Stomach (tissue), 9 donors: ENCODE measurements around the gene GSTO2. TPM values are rescaled to one million over a fixed set of nuclear protein-coding genes. Genes with fewer than 3 reads are reported as not detected.
A peak's percentile ranks its signal among the peaks of the same experiment; 100 is the strongest.

Experiments used
- DNase-seq, 2 donors: peaks; one replicate each; pipeline versions ENCODE4 v3.0.0 to v3.0.0-alpha.2; 2013 to 2019
- H3K27ac ChIP-seq, 5 donors: fragments of 200-600 bp in 4 of 5; sonication (generic) in 4 of 5; one replicate each; pipeline ENCODE4 v1.5.1; 2013 to 2019; ENCODE audit warnings: mild to moderate bottlenecking in 1 of 5, moderate library complexity in 1 of 5
- H3K27me3 ChIP-seq, 3 donors: fragments of 200-600 bp; sonication (generic); one replicate each; pipeline ENCODE4 v1.5.1; 2017 to 2019; ENCODE audit warnings: mixed run types in 1 of 3
- H3K36me3 ChIP-seq, 4 donors: fragments of 200-600 bp; sonication (generic); 1 replicate in 3 of 4; 2 replicates in 1 of 4; pipeline ENCODE4 v1.5.1; 2016 to 2019
- H3K4me1 ChIP-seq, 4 donors: fragments of 200-600 bp; sonication (generic); one replicate each; pipeline ENCODE4 v1.5.1; 2016 to 2019
- H3K4me3 ChIP-seq, 4 donors: fragments of 200-600 bp; sonication (generic) in 3 of 4; one replicate each; pipeline ENCODE4 v1.5.1; 2016 to 2019; ENCODE audit warnings: mild to moderate bottlenecking in 1 of 4
- H3K9me3 ChIP-seq, 4 donors: fragments of 200-600 bp; sonication (generic); one replicate each; pipeline ENCODE4 v1.5.1; 2016 to 2019
- CTCF ChIP-seq, 7 experiments: fragments of 450-650 bp in 4 of 7; fragments of 200-600 bp in 3 of 7; sonication (generic) in 3 of 7; IDR thresholded peaks; one replicate each; pipeline ENCODE4 v1.5.1; 2016 to 2019; ENCODE audit warnings: antibody characterized with exemption in 7 of 7, control low read depth in 2 of 7, mild to moderate bottlenecking in 1 of 7
- EP300 ChIP-seq: sonication (generic); formaldehyde crosslinking; IDR thresholded peaks from one replicate; pipeline ENCODE4 v1.6.1; 2017; ENCODE audit warnings: antibody characterized with exemption
- POLR2A ChIP-seq, 4 donors: fragments of 450-650 bp; IDR thresholded peaks; one replicate each; pipeline ENCODE4 v1.6.1; 2016; ENCODE audit warnings: antibody characterized with exemption in 4 of 4, control low read depth in 2 of 4, mild to moderate bottlenecking in 1 of 4, moderate library complexity in 1 of 4
- POLR2AphosphoS5 ChIP-seq, 3 donors: sonication (generic); formaldehyde crosslinking; IDR thresholded peaks; one replicate each; pipeline ENCODE4 v1.6.1; 2016; ENCODE audit warnings: antibody characterized with exemption in 3 of 3
- WGBS, 5 donors: extraction: QIAGEN DNeasy Blood & Tissue Kit in 3 of 5; methylation state at CpG; one replicate each; pipeline versions ENCODE4 v1.1.5 to v1.1.7; 2013 to 2018; 5-methylcytosine and 5-hydroxymethylcytosine counted together
- intact Hi-C: fragments of 100-400 bp; cut with DNase I; formaldehyde crosslinking; loops from one replicate; pipeline ENCODE4 v1.15.1; 2023; ENCODE audit warnings: low total_unique reads
- polyA plus RNA-seq, 3 donors: library from polyadenylated mRNA; stranded (reverse); fragments of 200-250 nt; gene quantifications; one replicate each; pipeline ENCODE4 v1.2.3, GENCODE V29; 2013
- total RNA-seq, 5 donors: library from RNA; depleted of rRNA; stranded (reverse); fragments of >200 nt; gene quantifications; one replicate each; pipeline versions ENCODE4 v1.1.0 to v1.2.3, GENCODE V29; 2014 to 2016
- donor health status: healthy with polysubstance abuse.
- donor health status: Bipolar disorder and iron deficiency.
- donor health status: healthy.

GSTO2 gene
- total and polyA plus RNA-seq, 8 donors: under 0.01 to 26.6 (median 10.0) TPM

- intact Hi-C loops: no loop called here
These were observed 14.3 kb upstream of the GSTO2 start, which contains the start of gene GSTO1 for GRCh38 chr10:104254493-104255310. GSTO1 (plus strand) TSS chr10:104254892; CDS start chr10:104254929, 37 bp downstream.

DNA sequence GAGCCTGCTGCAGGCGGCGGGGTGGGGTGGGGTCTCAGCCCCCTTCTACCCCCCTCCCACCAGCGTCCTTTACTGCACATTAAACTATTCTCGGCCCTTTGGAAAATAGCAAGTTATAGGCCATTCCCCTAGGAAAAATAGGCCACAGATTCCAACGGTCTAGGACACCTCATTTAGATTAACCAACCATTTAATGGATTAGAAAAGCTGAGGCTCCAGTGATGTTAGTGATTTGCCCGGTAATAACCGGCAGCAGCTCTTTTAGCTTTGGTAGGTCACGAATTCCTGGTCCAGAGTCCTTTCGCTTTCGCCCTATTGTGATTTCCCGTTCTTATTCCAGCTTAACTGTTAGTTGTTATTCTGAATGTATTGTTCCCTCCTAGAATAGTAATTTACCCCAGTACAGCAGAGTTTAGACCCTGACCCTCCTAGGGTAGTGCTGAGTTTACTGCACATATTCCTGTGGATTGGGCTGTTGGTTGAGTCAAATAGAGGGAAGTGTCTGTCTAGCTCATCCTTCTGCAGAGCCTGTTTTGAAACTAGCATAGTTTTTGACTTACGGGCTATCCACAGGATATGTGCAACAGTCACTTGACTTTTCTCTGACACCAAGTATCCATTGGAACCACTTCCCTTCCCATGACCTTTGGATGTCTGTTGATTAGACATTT, 13.5 kb upstream of the GSTO2 start:
- TF ChIP-seq POLR2AphosphoS5 (IDR thresholded peaks at IDR 0.05) (peak; percentile 2 to 87 (median 74)), CTCF (IDR thresholded peaks at IDR 0.05) (no peak), EP300 (no peak), POLR2A (IDR thresholded peaks at IDR 0.05) (no peak)
- WGBS, 5 donors: 0 to 1% (median 1%) methylated on average over 10 to 12 of the region's 12 CpGs
- Histone ChIP-seq H3K9me3 (no peaks in the 10 kb centered on the region), H3K4me3 (peak overlapping the region; percentile 62 to 86 (median 76)), H3K4me1 (peaks cover 22 to 61% (median 46%) of the 10 kb centered on the region in 4 donors), H3K27me3 (peaks cover 0 to 4% (median 0%) of the 10 kb centered on the region in 3 donors), H3K27ac (peak overlapping the region; percentile 91 to 99 (median 95)), H3K36me3 (peaks cover 15 to 33% (median 29%) of the 10 kb centered on the region in 4 donors)
- intact Hi-C loops: no loop called here
- DNase-seq: peak in 1 of 2 donors; percentile 73

More at GRCh38 chr10:104254493-104255310, 14.3 kb upstream of the GSTO2 start, which contains the start of gene GSTO1:
- H3K4me3 ChIP-seq: peak within 1 kb of the TSS; percentile 62 to 86 (median 76)
- no peaks in the 10 kb centered on the region for H3K9me3 ChIP-seq
- H3K4me1 ChIP-seq: peaks cover 14 to 53% (median 39%) of the 10 kb centered on the region in 4 donors
- WGBS, 5 donors: 1% methylated on average over 28 to 69 of the region's 69 CpGs
- peak within 1 kb of the TSS; percentile 91 to 99 (median 95) for H3K27ac ChIP-seq
- H3K36me3 ChIP-seq: peaks cover 8 to 26% (median 21%) of the 10 kb centered on the region in 4 donors
- peaks cover 0 to 4% (median 0%) of the 10 kb centered on the region in 3 donors for H3K27me3 ChIP-seq
- TF ChIP-seq EP300 (no peak), POLR2A (IDR thresholded peaks at IDR 0.05) (peak in 1 of 4 donors; percentile 40), POLR2AphosphoS5 (IDR thresholded peaks at IDR 0.05) (peak; percentile 25 to 96 (median 93)), CTCF (IDR thresholded peaks at IDR 0.05) (no peak)
- peak; percentile 78 to 90 for DNase-seq

GRCh38 chr10:104256335-104256961, 12.5 kb upstream of the GSTO2 start:
- intact Hi-C loops: no loop called here

More at GRCh38 chr10:104256335-104256961, 12.5 kb upstream of the GSTO2 start:
- peak overlapping the region in 4 of 5 donors; percentile 91 to 99 (median 96) for H3K27ac ChIP-seq
- peaks cover 17 to 43% (median 39%) of the 10 kb centered on the region in 4 donors for H3K36me3 ChIP-seq
- TF ChIP-seq EP300 (no peak), POLR2AphosphoS5 (IDR thresholded peaks at IDR 0.05) (no peak), POLR2A (IDR thresholded peaks at IDR 0.05) (no peak), CTCF (IDR thresholded peaks at IDR 0.05) (no peak)
- no peaks in the 10 kb centered on the region for H3K27me3 ChIP-seq
- H3K9me3 ChIP-seq: no peaks in the 10 kb centered on the region
- H3K4me1 ChIP-seq: peaks cover 32 to 71% (median 51%) of the 10 kb centered on the region in 4 donors
- DNase-seq: no peak
- peak overlapping the region; percentile 3 to 86 (median 68) for H3K4me3 ChIP-seq
- 2 to 13% (median 9%) methylated on average over 1 of the region's 1 CpG for WGBS, 5 donors
